Activated CD8-positive, alpha-beta memory T cell treated with anti-CD3 and anti-CD28 coated beads, Interleukin-2, amount 50 U/mL, for 24 hours (primary cell): Measurements from ENCODE around the gene P4HB.

Source experiments
- DNase-seq: peaks from one replicate; pipeline ENCODE4 v3.0.0-alpha.2; 2020; ENCODE audit errors: extremely low read depth

Gene P4HB

GRCh38 chr17:81832608-81833159 is 27.7 kb downstream of the P4HB start:
- DNase-seq = peak; percentile 8

- peak; percentile 8 for DNase-seq
Measured at GRCh38 chr17:81831957-81832607, 28.3 kb downstream of the P4HB start.

- no peak for DNase-seq
Measured at GRCh38 chr17:81831563-81831956, 28.8 kb downstream of the P4HB start.

- DNase-seq = no peak
Measured at GRCh38 chr17:81829858-81830257, 30.5 kb downstream of the P4HB start.

- no peak for DNase-seq
Measured at GRCh38 chr17:81828656-81829055, 31.7 kb downstream of the P4HB start.

GRCh38 chr17:81825841-81826466 is 34.4 kb downstream of the P4HB start:
- no peak for DNase-seq

- DNase-seq = no peak
Measured at GRCh38 chr17:81824595-81824994, 35.7 kb downstream of the P4HB start.

- no peak for DNase-seq
Measured at GRCh38 chr17:81823820-81824550, 36.4 kb downstream of the P4HB start.

GRCh38 chr17:81822996-81823819 is 37.1 kb downstream of the P4HB start:
- no peak for DNase-seq

GRCh38 chr17:81822312-81822637 is 38.1 kb downstream of the P4HB start:
- no peak for DNase-seq

GRCh38 chr17:81821603-81822311 is 38.6 kb downstream of the P4HB start:
- no peak for DNase-seq

- DNase-seq = no peak
Measured at GRCh38 chr17:81821147-81821546, 39.2 kb downstream of the P4HB start.

- no peak for DNase-seq
Measured at GRCh38 chr17:81819708-81820107, 40.6 kb downstream of the P4HB start.

- no peak for DNase-seq
Measured at GRCh38 chr17:81817758-81818147, 42.6 kb downstream of the P4HB start.

- no peak for DNase-seq
Measured at GRCh38 chr17:81815646-81815986, 44.7 kb downstream of the P4HB start.

GRCh38 chr17:81814748-81815645 is 45.3 kb downstream of the P4HB start:
- no peak for DNase-seq

GRCh38 chr17:81813861-81814683 is 46.3 kb downstream of the P4HB start:
- no peak for DNase-seq

GRCh38 chr17:81813371-81813684 is 47.0 kb downstream of the P4HB start:
- no peak for DNase-seq

GRCh38 chr17:81812571-81813370 is 47.6 kb downstream of the P4HB start:
- no peak for DNase-seq
